Panc1 (cell line): ENCODE data around the gene COL11A2. TPM values are rescaled to one million over a fixed set of nuclear protein-coding genes. Genes with fewer than 3 reads are reported as not detected.

ENCODE experiments used
- ATAC-seq: fragments of 200-7000 bp; cut with Tn5 transposase; 2 replicates; pipeline ENCODE4 v1.9.1; 2020; ENCODE audit warnings: mild to moderate bottlenecking, moderate library complexity
- BruUV-seq: library from RNA; stranded (reverse); fragments of 400-500 nt; replicated peaks from 2 replicates; lab custom pipeline; 2021; lab: Mats Ljungman, UMichigan
- CTCF ChIA-PET: fragments of 300-600 bp; sonication (Branson Sonifier 250); formaldehyde crosslinking; loops from one replicate; lab custom pipeline; 2022; ENCODE audit warnings: antibody characterized with exemption; lab: Charles Lee
- POLR2A ChIA-PET: fragments of 300-600 bp; sonication (Branson Sonifier 250); formaldehyde crosslinking; loops from one replicate; lab custom pipeline; 2022; ENCODE audit warnings: antibody characterized with exemption; lab: Charles Lee
- DNase-seq: peaks from one replicate; pipeline ENCODE4 v3.0.0-alpha.2; 2010; ENCODE audit warnings: low read depth, low spot score
- H3K27ac ChIP-seq: 2 replicates; pipeline ENCODE4 v1.5.1; 2011; ENCODE audit warnings: mild to moderate bottlenecking, low read length, inconsistent platforms
- H3K27me3 ChIP-seq: fragments of 200-500 bp; sonication (Bioruptor generic); 2 replicates; pipeline ENCODE4 v1.6.0; 2014; ENCODE audit warnings: low read length, inconsistent platforms; ENCODE audit not compliant: control insufficient read depth, insufficient read depth
- H3K36me3 ChIP-seq: fragments of 200-500 bp; sonication (Bioruptor generic); 2 replicates; pipeline ENCODE4 v1.5.1; 2014; ENCODE audit warnings: inconsistent platforms, mild to moderate bottlenecking, low read length, moderate library complexity; ENCODE audit not compliant: control insufficient read depth, insufficient read depth
- H3K4me1 ChIP-seq: 2 replicates; pipeline ENCODE4 v1.5.1; 2011; ENCODE audit warnings: inconsistent platforms, mild to moderate bottlenecking, low read length, moderate library complexity; ENCODE audit not compliant: control insufficient read depth, insufficient read depth
- H3K4me3 ChIP-seq, 2 experiments: 2 replicates each; pipeline ENCODE4 v1.5.1; 2011 to 2012; ENCODE audit warnings: low read depth in 2 of 2, low read length in 2 of 2, mild to moderate bottlenecking in 2 of 2, inconsistent platforms in 1 of 2, moderate library complexity in 1 of 2
- H3K9me3 ChIP-seq: fragments of 200-500 bp; sonication (Bioruptor generic); 2 replicates; pipeline ENCODE4 v1.5.1; 2014; ENCODE audit warnings: low read depth, mild to moderate bottlenecking, inconsistent platforms, low read length, moderate library complexity; ENCODE audit not compliant: control insufficient read depth, insufficient read depth
- CTCF ChIP-seq: fragments of 450-650 bp; IDR thresholded peaks from 2 replicates; pipeline ENCODE4 v1.5.1; 2017; ENCODE audit warnings: mild to moderate bottlenecking
- POLR2AphosphoS5 ChIP-seq: IDR thresholded peaks from 2 replicates; pipeline ENCODE4 v1.6.1; 2012; ENCODE audit warnings: mild to moderate bottlenecking, low read depth, low read length, moderate library complexity
- REST ChIP-seq, 2 experiments: IDR thresholded peaks; 2 replicates each; pipeline ENCODE4 v1.6.1; 2011 to 2012; ENCODE audit warnings: low read depth in 2 of 2, control low read depth in 1 of 2, low read length in 1 of 2, mild to moderate bottlenecking in 1 of 2, moderate library complexity in 1 of 2; ENCODE audit not compliant: insufficient read depth in 1 of 2
- SIN3A ChIP-seq: IDR thresholded peaks from 2 replicates; pipeline ENCODE4 v1.6.1; 2012; ENCODE audit warnings: low read depth, mild to moderate bottlenecking, low read length, moderate library complexity, borderline replicate concordance; ENCODE audit not compliant: insufficient read depth
- TCF7L2 ChIP-seq: IDR thresholded peaks from 2 replicates; pipeline ENCODE4 v1.6.1; 2011; ENCODE audit warnings: mild to moderate bottlenecking, low read depth, low read length, inconsistent platforms
- in situ Hi-C: cut with HindIII; loops from 2 replicates; pipeline ENCODE4 v1.10.0; 2016; ENCODE audit warnings: low sequenced_read_pairs, low pct_unique_long_range_greater_than_20kb
- intact Hi-C: fragments of 100-400 bp; cut with micrococcal nuclease; formaldehyde crosslinking; loops from one replicate; pipeline ENCODE4 v1.10.0; 2022; ENCODE audit not compliant: unreplicated experiment
- total RNA-seq: library from RNA; stranded (reverse); gene quantifications from one replicate; pipeline ENCODE4 v1.2.1, GENCODE V29; 2021; ENCODE audit not compliant: unreplicated experiment

The COL11A2 gene
- total RNA-seq, 1 experiment from 2014 or later = 0.57 TPM

- no peak for TF ChIP-seq REST (IDR thresholded peaks at IDR 0.05; ENCODE audit: insufficient read depth in 1 of 2, low read depth in 2 of 2, low read length in 1 of 2)
- TF ChIP-seq POLR2AphosphoS5 = no peak
- TF ChIP-seq CTCF = no peak
- TF ChIP-seq TCF7L2 = no peak
- TF ChIP-seq SIN3A = no peak
- no peak for DNase-seq
- Histone ChIP-seq H3K27me3 (0 out of 2 replicates have a peak, but pooled peaks cover 2% of the 10 kb centered on the region), H3K36me3 (no peaks in the 10 kb centered on the region), H3K4me1 (peaks cover 5% of the 10 kb centered on the region), H3K27ac (no peak overlapping the region), H3K4me3 (no peak overlapping the region), H3K9me3 (no peaks in the 10 kb centered on the region)
- BruUV-seq = no TSS peak
- intact Hi-C loops (no loop called here), in situ Hi-C loops (no loop called here)
- CTCF ChIA-PET = no interaction called here
- ATAC-seq = no peak
- POLR2A ChIA-PET = no interaction called here
Observed at GRCh38 chr6:33217681-33218080, 25.4 kb upstream of the COL11A2 start.

- CTCF ChIA-PET = no interaction called here
- POLR2A ChIA-PET = no interaction called here
Observed at GRCh38 chr6:33217246-33217645, 25.0 kb upstream of the COL11A2 start.

GRCh38 chr6:33216117-33216649 is 23.9 kb upstream of the COL11A2 start:
- POLR2A ChIA-PET = no interaction called here

More at GRCh38 chr6:33217246-33217645, 25.0 kb upstream of the COL11A2 start:
- H3K4me3 ChIP-seq = no peak overlapping the region
- H3K9me3 ChIP-seq = no peaks in the 10 kb centered on the region
- intact Hi-C loops (no loop called here), in situ Hi-C loops (no loop called here)
- ATAC-seq = no peak
- H3K36me3 ChIP-seq = no peaks in the 10 kb centered on the region
- DNase-seq = no peak
- H3K4me1 ChIP-seq = peaks cover 10% of the 10 kb centered on the region
- H3K27ac ChIP-seq = no peak overlapping the region
- BruUV-seq = no TSS peak
- no peaks in the 10 kb centered on the region for H3K27me3 ChIP-seq
- TF ChIP-seq POLR2AphosphoS5 = no peak

More at GRCh38 chr6:33216117-33216649, 23.9 kb upstream of the COL11A2 start:
- CTCF ChIA-PET = no interaction called here
- H3K27me3 ChIP-seq = no peaks in the 10 kb centered on the region
- intact Hi-C loops (no loop called here), in situ Hi-C loops (no loop called here)
- no peak for ATAC-seq
- peaks cover 10% of the 10 kb centered on the region for H3K4me1 ChIP-seq
- no peak for DNase-seq
- H3K9me3 ChIP-seq = no peaks in the 10 kb centered on the region
- no peak overlapping the region for H3K4me3 ChIP-seq
- no peaks in the 10 kb centered on the region for H3K36me3 ChIP-seq
- TF ChIP-seq TCF7L2 = no peak
- TF ChIP-seq SIN3A = no peak
- no peak overlapping the region for H3K27ac ChIP-seq
- no TSS peak for BruUV-seq
